Activated gamma-delta T cell treated with anti-CD3 and anti-CD28 coated beads, Interleukin-2, amount 50 U/mL, for 16 hours (primary cell): ENCODE results near the gene RPN2.

Experiments used
- DNase-seq: peaks from one replicate; pipeline ENCODE4 v3.0.0-alpha.2; 2020; ENCODE audit warnings: low read depth

RPN2 gene

DNA sequence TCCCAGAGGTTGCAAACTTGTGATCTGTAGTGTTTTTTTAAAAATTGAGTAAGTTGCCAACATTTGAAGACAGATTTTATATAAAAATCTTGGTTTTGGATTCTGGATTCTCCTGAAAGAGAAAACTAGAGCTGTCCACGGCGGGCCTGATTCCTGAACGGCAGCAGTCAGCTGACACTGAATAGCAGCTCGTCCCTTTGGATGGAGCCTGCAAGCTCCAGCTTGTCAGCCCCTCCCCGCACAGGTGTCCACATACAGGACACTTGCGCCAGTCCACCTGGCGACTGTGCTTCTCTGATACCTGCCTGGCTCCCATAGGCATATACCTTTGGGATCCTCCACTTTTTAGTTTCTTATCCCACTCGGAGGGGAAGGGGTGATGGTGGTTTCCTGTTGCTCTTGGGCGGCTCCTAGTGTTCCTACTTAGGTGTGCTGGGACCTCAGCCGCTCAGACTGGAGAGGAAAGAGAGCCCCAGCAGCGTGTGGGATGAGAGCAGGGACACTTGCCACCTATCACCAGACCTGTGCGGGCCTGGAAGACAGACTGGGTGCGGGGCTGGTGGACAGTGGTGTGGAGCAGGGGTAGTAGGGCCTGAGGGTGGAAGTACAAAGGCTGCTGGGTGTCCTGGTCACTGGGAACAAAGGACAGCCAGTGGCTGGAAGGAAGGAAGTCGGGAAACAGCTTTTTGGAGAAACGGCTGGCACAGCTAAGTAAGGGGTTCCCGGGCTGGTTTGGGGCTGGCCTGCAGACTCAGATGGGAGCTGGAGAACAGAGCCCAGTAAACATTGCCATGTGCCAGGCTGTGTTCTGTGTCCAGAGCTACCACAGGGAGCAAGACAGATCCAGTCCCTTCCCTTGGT, 64.2 kb downstream of the RPN2 start:
- no peak for DNase-seq

DNA sequence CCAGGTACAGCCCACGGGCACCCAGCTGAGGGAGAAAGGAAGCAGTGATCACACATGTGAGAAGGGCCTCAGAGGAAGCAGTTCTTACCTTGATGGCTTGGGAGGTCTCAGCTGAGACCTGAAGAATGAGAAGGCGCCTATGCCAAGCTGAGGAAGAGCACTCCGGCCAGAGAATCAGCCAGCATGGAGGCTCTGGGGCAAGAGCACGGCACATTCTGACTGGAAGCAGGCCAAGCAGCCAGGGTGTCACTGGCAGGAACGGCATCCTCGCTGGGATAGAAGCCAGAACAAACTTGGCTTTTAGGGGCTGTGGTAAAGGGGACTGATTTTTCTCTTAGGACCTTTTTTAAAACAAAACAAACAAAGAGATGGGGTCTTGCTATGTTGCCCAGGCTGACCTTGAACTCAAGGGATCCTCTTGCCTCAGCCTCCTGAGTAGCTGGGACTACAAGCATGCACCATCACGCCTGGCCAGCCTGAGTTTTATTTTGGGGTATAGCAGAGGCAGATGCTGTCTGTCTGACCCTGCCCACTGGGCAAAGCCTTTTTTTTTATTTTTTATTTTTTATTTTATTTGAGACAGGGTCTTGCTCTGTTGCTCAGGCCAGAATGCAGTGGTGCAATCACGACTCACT, 64.9 kb downstream of the RPN2 start:
- DNase-seq: no peak

DNA sequence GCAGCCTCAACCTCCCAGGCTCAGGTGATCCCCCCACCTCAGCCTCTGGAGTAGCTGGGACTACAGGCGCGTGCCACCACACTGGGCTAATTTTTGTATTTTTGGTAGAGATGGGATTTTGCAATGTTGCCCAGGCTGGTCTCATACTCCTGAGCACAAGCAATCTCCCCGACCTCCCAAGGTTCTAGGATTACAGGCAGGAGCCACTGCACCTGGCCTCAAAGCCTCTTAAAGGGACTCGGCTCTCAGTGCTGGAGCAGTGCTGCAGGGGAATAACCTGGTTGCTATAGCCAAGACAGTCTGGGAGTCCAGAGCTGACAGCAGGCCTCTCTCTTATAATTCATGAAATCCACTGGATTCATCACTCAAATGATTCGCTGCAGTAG, 65.4 kb downstream of the RPN2 start:
- no peak for DNase-seq

DNA sequence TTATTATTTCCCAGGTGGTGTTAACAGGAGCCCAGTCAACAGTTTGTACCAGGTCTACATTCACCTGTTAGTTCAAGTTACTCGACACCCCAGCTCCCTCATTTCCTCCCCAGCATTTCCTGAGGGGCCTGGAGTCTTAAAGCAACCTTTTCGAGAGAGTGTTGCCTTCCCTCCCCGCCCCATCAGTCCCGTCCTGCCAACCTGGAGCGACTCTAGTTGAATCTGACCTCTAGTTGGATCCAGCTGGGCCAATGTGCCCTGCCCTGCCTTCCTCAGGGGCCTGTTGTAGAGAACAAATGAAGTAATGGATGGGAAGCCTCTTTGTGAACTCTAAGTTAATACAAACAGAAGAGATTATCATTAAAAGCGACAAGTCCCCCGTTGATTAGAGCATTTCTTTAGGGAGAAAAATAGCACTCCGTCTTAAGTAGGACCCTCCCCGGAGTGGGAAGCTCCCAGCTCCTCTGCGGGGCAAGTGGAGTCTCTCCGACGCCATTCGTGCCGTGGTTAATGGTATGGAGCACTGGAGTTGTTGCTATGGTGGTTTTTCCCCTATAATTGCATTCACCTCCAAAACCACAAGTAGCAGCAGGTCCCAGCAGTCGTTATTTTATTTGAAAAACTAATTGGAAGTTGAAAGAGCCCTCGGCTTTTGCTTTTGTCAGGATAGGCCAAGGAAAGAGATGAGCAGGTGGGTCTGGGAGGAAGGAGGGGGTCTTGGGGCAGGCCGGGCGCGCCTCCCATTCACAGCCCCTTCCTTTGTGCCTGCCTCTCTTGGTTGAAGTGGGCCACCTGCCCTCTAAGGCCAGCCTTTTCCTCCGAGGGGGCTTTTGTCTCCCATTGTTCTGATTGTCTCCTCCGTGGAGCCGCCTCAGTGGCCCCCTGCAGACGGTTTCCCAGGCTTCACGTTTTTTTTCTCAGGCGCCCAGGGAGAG, 66.4 kb downstream of the RPN2 start:
- DNase-seq: no peak

DNA sequence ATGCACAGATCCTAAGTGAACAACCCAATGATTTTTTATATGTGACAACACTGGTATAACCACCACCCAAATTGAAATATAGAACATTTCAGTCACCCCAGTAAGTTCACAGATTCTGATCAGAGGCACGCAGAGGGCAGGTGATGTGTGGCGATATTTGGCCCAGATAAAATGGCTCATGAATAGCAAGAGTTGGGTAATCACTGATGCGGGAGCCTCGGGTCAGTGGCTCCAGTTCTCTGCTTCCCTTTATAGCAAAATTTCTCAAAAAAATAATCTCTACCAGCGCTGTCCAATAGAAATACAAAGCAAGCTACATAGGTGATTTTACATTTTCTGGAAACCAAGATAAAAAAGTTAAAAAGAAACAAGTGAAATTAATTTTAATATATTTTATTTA, 67.6 kb downstream of the RPN2 start:
- DNase-seq: no peak

DNA sequence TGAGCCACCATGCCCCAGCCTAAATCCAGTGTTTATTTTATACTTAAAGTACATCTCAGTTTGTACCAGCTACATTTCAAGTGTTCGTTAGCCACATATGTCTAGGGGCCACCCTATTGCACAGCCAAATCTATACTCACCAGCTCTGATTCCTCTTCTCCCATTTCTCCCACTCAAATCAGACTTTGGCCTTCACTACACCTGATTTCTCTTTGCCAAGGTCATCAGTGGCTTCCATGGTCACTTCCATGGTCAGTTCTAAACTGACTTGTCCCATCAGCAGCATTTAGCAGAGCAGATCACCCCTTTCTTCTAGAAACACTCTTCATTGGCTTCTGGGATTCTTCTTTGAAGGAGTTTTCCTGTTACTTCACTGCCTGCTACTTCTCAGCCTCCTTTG, 68.4 kb downstream of the RPN2 start:
- DNase-seq: no peak

DNA sequence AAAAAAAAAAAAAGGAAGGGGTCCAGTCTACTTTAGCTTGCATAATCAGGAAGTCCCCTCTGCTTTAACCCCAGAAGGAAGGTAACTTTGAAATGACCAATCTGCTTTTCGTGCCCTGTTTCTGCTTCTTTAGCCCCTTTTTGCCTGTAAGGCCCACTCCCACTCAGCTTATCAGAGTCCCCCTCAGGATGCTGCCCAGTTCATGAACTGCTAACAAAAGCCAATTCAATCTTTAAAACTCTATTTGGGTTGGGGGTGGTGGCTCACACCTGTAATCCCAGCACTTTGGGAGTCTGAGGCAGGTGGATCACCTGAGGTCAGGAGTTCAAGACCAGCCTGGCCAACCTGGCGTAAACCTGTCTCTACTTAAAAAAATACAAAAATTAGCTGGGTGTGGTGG, 70.2 kb downstream of the RPN2 start:
- no peak for DNase-seq

DNA sequence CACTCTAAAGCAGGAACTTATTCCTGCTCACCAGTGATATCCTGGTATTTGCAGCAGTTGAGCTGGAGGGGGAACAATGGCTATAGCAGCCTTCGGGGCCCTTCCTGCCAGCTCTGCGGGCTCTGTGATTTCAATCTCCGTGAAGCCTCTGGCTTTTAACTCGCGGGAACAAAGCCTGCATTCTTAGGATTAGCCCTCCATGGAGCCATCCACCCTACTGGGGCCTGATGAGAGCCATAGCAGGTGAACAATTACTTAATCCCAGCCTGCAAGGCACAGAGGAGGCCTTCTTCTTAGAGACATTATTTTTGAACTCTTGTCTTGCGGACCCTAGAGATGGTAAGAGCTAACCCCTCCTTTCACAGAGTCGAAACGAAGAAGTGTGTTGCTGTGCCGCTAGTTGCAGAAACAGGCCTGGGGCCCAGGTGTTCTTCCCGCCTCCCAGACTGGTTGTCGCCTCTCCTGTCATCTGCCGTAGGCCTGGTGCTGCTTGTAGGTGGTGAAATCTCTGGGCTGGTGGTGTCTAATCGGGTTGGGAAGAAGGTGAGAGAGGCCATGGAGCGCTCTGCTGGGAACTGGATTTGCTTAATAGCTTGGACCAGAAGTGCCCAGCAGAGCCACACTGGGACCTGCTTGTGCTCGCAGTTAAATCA, 72.8 kb downstream of the RPN2 start:
- DNase-seq: no peak

DNA sequence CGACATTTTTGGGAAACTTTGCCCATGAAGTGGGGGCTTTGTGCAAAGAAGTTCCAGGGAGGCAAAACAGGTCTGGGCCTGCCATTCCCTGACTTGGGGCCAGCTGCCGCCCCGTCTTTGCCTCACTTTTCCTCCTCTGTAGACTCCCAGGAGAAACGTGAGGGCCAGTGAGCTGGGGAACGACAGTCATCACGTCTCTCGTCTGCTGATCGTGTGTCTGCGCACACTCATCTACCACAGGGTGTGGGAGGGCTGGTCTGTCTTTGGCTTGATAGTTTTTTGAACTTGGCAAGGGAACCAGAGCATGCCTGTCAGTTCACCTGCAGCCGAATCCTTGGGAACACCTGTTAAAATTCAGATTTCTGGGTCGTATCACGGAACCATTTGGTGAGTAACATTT, 74.0 kb downstream of the RPN2 start:
- no peak for DNase-seq

DNA sequence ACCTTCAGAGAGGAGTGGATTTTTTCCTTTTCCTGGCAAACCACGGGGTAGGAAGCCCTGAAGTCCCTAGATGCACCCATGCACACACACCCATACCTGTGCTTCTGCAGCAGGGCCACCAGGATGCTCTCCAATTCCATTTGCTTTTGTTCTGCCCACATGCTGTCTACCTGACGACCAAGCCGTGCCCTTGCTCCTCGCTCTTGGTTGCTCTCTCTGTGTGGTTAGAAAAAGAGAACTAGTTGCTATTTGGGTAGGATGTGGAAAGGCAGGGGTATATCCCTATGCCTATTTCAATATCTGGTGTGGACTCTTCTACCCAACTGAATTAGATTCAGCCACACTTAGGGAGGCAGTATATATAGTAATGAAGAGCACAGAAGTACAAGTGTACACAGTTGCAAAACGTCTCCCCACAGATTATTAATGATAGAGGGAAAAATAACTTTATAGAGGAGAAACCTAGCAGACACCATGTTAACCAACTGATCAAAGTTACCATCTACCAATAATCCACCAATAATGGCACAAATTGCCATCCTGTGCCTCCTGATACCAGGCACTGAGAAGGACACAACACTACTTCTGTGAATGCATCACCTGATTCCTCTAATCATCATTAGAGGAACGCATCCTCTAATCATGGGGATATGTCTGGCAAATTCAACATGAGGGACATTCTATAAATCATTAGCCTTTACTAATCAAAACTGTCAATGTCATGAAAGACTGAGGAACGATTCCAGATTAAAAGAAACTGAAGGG, 75.2 kb downstream of the RPN2 start:
- no peak for DNase-seq

DNA sequence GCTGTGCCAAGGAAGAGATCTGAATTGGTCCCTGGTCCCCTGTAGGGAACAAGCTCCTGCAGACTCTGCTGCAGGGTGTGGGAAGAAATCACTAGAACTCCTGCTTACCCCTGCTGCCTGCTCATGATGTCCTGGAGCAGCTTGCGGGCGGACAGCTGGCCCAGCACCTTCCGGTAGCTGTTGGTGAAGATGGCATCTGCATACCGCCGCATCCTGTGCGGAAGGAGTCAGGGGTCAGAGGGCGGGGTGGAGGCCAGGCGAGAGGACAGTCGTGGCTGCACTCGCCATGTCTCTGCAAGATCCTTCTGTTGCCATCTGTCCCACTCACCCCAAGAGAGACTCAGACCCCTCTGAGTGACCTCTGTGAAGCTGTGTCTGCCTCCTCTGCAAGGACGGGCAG, 77.2 kb downstream of the RPN2 start:
- DNase-seq: no peak

DNA sequence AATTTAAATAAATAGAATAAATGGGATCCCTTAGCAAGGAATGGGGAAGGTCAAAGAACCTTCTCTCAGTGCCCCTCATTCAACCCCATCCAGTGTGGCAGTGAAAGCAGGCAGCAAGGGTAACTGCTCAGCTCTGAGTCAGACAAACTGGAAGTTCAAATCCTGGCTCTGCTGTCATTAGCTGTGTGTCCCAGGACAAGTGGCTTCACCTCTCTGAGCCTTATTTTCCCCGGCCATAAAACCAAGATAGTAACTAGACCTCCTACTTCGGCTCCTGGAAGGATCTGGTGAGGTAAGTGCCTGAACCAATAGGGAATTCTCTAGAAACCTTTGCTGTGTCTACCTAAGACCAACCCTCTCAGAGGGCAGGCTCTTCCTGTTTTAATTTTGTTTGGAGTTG, 78.4 kb downstream of the RPN2 start:
- DNase-seq: no peak

DNA sequence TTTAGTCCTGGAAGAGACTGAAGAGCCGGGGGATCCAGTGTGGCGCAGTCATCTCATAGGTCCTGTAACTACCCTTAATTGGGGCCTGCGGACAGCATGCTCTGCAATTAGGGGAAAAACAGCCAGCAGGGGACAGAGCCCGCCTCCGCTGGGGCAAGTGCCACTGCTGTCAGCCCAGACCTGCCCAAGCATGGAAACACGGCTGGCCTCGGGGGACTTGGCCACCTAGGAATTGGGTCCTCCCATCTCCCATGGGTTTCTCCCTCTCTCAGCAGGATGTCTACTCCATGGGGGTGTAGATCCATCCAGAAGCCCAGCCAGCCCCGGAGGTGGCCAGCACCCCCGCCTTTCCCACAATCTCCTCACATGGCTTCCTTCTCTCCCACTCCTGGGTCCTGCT, 78.9 kb downstream of the RPN2 start:
- no peak for DNase-seq

DNA sequence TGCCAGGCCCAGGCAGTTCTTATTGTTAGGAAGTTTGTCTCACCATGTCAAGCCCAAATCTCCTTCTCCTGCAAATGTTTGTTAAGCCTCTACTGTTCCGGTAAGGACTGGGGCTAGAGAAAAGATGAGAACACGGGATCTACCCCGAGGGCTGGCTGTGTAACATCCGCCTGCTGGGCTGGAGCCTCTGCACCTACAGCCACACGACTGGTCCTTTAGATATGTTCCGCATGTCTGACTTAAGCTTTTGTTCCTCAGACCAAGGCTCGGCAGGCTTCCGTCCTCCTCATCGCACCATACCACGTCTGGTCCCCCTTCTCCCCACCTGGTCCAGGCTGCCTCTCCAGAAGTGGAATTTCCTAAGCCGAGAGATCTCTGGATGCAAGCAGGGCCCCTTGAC, 79.9 kb downstream of the RPN2 start:
- DNase-seq: no peak

DNA sequence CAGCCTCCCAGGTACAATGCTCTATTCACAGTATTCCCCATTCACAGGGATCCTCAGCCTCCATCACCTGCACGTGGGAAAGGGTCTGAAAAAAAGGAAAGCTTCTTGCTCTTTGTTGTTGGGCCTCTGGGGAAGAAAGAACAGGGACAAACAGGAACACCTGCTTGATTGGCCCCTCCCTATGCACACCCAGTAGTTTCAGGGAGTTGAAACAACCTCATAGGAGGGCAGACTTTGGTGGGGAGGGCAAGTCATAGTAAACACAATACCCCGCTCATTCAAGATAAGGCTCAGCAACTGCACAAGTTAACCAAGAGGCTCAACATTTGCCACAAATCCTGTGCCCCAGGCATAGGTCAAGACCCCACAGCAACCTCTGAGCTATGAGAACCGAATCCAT, 80.7 kb downstream of the RPN2 start:
- no peak for DNase-seq

DNA sequence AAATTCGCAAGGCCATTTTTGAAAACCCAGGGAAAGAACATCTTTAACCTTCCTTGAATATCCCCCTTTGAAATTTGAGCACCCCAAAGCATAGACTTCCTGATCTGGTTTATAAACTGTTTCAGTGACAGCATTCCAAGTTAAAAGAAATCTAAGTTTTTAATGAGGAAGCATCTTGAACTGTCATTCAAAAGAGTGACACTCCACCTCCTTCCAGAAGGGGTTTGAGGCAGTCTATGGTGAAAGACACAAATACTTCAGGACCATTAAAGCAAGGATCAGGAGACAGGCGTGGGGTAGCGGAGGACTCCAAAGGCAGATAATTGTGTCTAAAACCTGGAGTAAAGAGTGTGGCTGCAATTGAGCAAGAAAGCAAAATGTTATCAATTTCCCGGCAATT, 81.8 kb downstream of the RPN2 start:
- DNase-seq: no peak

DNA sequence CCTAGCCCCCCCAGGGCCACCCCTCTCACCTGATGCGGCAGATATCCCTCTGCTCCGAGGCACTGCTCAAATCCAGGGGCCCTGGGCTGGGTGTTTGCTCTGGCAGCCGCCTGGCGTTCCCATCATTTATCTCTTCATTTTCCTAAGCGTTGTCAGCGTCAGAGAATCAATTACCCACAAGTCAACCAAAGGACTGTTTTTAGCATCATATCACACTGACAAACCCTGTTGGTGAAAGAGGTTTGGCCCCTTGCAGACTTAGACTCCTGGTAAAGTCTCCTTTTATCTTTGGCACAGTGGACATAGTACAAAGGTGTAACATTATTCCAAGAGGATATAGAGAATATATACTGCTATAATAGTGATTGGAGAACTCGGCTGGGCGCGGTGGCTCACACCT, 82.6 kb downstream of the RPN2 start, which contains the start of gene GHRH:
TSS of gene GHRH (minus strand) at position 101 of the 400 bp plus-strand sequence. CDS start 4,925 bp downstream, outside the sequence.
- DNase-seq: no peak

DNA sequence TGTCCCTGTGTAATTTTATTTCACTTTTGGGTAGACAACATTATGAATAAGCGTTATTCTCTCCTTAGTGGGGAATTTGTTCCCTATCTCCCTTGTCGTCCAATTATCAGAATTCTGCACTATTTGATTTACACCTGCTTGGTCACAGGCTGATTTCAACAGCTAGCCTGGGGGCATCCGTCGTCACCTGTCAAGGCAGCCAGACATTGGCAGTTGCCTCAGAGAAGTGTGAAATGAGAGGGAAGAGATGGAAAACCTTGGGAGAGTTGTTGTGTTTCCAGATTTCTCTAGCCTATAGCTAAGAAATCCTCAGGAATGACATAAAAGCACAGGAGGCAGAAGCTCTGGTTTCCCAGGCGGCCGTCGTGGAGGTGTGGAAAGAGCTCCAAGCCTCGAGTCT, 83.4 kb downstream of the RPN2 start:
- no peak for DNase-seq

DNA sequence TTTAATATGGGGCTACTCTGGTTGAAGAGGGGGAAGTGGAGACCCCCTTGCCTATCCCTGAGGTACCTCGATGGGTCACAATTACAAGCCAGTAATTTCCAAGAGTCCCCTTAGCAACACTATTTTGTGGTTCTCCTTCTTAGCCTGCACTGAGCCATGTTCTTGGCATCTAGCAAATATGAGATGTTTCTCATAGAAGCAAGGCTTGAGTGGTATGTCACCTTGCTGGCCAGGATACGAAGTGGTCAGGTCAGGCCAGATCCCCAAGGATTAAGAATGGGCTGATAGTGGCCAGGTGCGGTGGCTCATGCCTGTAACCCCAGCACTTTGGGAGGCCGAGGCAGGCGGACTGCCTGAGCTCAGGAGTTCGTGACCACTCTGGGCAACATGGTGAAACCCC, 84.6 kb downstream of the RPN2 start:
- no peak for DNase-seq

DNA sequence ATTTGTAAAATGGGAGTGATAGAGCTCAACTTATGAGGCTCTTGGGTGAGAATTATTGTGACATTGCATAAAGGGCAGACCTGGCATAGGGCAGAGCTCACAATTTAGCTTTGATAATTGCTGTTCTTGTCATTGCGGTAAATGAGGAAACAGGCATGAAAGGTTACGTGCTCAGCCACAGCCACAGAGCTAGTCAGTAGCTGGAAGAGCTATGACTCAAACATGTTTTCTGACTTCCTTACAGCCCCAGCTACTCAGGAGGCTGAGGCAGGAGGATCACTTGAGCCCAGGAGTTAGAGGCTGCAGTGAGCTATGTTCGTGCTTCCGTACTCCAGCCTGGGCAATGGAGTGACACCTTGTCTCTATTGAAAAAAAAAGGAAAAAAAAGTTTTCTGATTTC, 86.0 kb downstream of the RPN2 start:
- DNase-seq: peak; percentile 5

DNA sequence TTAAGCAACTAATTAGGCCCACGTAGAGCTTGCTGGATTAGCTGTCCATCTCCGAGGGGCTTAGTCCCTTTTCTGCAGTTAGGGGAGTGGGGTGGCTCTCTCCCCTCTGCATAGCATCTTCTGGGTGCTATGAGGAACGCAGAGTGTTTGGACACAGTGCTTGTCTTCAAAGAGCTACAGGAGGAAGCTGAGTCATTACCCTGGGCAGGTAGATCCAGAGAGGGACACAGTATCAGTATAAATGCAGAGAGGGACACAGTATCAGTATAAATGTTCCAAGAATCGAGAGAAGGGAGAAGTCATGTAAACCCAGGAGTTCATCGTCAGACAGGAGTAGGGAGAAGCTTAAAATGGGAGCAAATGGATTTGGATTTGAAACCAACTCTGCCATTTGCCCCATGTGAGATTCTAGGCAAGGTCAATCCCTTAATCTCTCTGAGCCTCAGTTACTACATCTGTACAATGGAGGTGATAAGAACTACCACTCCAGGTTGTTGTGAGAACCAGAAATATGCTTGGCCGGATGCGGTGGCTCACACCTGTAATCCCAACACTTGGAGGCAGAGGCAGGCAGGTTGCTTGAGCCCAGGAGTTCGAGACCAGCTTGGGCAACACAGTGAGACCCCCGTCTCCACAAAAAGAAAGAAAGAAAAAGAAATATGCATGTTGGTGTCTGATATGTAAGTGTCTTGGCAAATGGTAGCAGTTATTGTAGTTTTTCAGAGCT, 88.0 kb downstream of the RPN2 start:
- no peak for DNase-seq
